OCI-LY1 (cell line): ENCODE measurements around the gene SMYD2.

Experiments used
- H2AFZ ChIP-seq: fragments of 200-600 bp; sonication (generic), shearing (Covaris generic); 2 replicates; pipeline ENCODE4 v1.6.0; 2014; ENCODE audit warnings: antibody characterized with exemption, mild to moderate bottlenecking, low read length
- H3F3A ChIP-seq: fragments of 200-600 bp; sonication (generic), shearing (Covaris generic); 2 replicates; pipeline ENCODE4 v1.6.0; 2014; ENCODE audit warnings: mild to moderate bottlenecking, antibody characterized with exemption, low read length, moderate library complexity; ENCODE audit not compliant: insufficient read depth
- H3K27ac ChIP-seq: fragments of 200-600 bp; sonication (generic); 2 replicates; pipeline ENCODE4 v1.5.1; 2014; ENCODE audit warnings: low read length, mixed run types, mild to moderate bottlenecking, low read depth; ENCODE audit not compliant: poor library complexity, severe bottlenecking
- H3K27me3 ChIP-seq: fragments of 200-600 bp; sonication (generic); 2 replicates; pipeline ENCODE4 v1.6.0; 2014; ENCODE audit warnings: antibody characterized with exemption, mild to moderate bottlenecking, low read length, moderate library complexity; ENCODE audit not compliant: insufficient read depth
- H3K36me3 ChIP-seq: fragments of 200-600 bp; sonication (generic); 2 replicates; pipeline ENCODE4 v1.6.1; 2014; ENCODE audit warnings: mild to moderate bottlenecking, antibody characterized with exemption, low read length, moderate library complexity, mixed read lengths; ENCODE audit not compliant: insufficient read depth
- H3K4me1 ChIP-seq: fragments of 200-600 bp; sonication (generic); 2 replicates; pipeline ENCODE4 v1.5.1; 2014; ENCODE audit warnings: mild to moderate bottlenecking, low read length, moderate library complexity; ENCODE audit not compliant: insufficient read depth, severe bottlenecking
- H3K4me2 ChIP-seq: fragments of 200-600 bp; sonication (generic), shearing (Covaris generic); 2 replicates; pipeline ENCODE4 v1.6.1; 2014; ENCODE audit warnings: low read length
- H3K4me3 ChIP-seq: fragments of 200-600 bp; sonication (generic); 2 replicates; pipeline ENCODE4 v1.5.1; 2014; ENCODE audit warnings: low read length, low read depth, mild to moderate bottlenecking, mixed read lengths; ENCODE audit not compliant: poor library complexity, severe bottlenecking
- H3K79me2 ChIP-seq: fragments of 200-600 bp; shearing (Covaris generic); 2 replicates; pipeline ENCODE4 v1.6.1; 2016; ENCODE audit warnings: mixed run types, low read length, mixed read lengths; ENCODE audit not compliant: insufficient read depth
- H3K9ac ChIP-seq: fragments of 200-600 bp; sonication (generic), shearing (Covaris generic); 2 replicates; pipeline ENCODE4 v1.6.1; 2014; ENCODE audit warnings: mild to moderate bottlenecking, low read length, mixed read lengths
- H3K9me2 ChIP-seq: fragments of 200-600 bp; sonication (generic), shearing (Covaris generic); 2 replicates; pipeline ENCODE4 v1.6.1; 2014; ENCODE audit warnings: low read depth, mild to moderate bottlenecking, low read length, mixed read lengths
- H3K9me3 ChIP-seq: fragments of 200-600 bp; shearing (Covaris generic); 2 replicates; pipeline ENCODE4 v1.6.1; 2014; ENCODE audit warnings: low read length, mixed read lengths
- H4K20me1 ChIP-seq: fragments of 200-600 bp; sonication (generic), shearing (Covaris generic); 2 replicates; pipeline ENCODE4 v1.6.0; 2016; ENCODE audit warnings: mild to moderate bottlenecking, low read length; ENCODE audit not compliant: insufficient read depth
- CTCF ChIP-seq: fragments of 200-600 bp; sonication (generic), shearing (Covaris generic); IDR thresholded peaks from 2 replicates; pipeline ENCODE4 v1.5.1; 2017; ENCODE audit warnings: mild to moderate bottlenecking, antibody characterized with exemption, low read length, moderate library complexity, mixed read lengths
- EZH2 ChIP-seq: fragments of 200-600 bp; sonication (generic), shearing (Covaris generic); IDR thresholded peaks from 2 replicates; pipeline ENCODE4 v1.8.0; 2017; ENCODE audit warnings: borderline replicate concordance, mixed run types, mild to moderate bottlenecking, antibody characterized with exemption, low read length, moderate library complexity, mixed read lengths

The SMYD2 gene

GRCh38 chr1:214337511-214337910 lies 56.6 kb downstream of the SMYD2 start:
- Histone ChIP-seq H3K9me3 (no peaks in the 10 kb centered on the region), H2AFZ (no peak overlapping the region), H3F3A (no peaks in the 10 kb centered on the region), H3K36me3 (no peaks in the 10 kb centered on the region), H3K79me2 (no peaks in the 10 kb centered on the region), H3K4me1 (no peaks in the 10 kb centered on the region), H3K9ac (no peak overlapping the region), H3K27me3 (no peaks in the 10 kb centered on the region), H3K27ac (no peak overlapping the region), H3K9me2 (no peaks in the 10 kb centered on the region), H3K4me2 (no peak overlapping the region), H4K20me1 (no peaks in the 10 kb centered on the region), H3K4me3 (no peak overlapping the region)
- TF ChIP-seq EZH2: no peak

- Histone ChIP-seq H3F3A (no peaks in the 10 kb centered on the region), H3K4me1 (no peaks in the 10 kb centered on the region), H3K9me2 (no peaks in the 10 kb centered on the region), H3K36me3 (no peaks in the 10 kb centered on the region), H4K20me1 (no peaks in the 10 kb centered on the region), H3K4me2 (no peak overlapping the region), H3K4me3 (no peak overlapping the region), H3K9me3 (no peaks in the 10 kb centered on the region), H3K27me3 (no peaks in the 10 kb centered on the region), H3K9ac (no peak overlapping the region), H3K27ac (no peak overlapping the region), H2AFZ (no peak overlapping the region), H3K79me2 (no peaks in the 10 kb centered on the region)
- TF ChIP-seq EZH2 (no peak), CTCF (no peak)
Observed at GRCh38 chr1:214338212-214338611, 57.3 kb downstream of the SMYD2 start.

GRCh38 chr1:214341459-214341858 lies 60.5 kb downstream of the SMYD2 start:
- H3K9me2 ChIP-seq: no peaks in the 10 kb centered on the region
- H3K79me2 ChIP-seq: no peaks in the 10 kb centered on the region
- no peaks in the 10 kb centered on the region for H4K20me1 ChIP-seq
- H3K4me1 ChIP-seq: no peaks in the 10 kb centered on the region
- peaks cover 5% of the 10 kb centered on the region for H3K9me3 ChIP-seq
- H3K27me3 ChIP-seq: no peaks in the 10 kb centered on the region
- H3F3A ChIP-seq: no peaks in the 10 kb centered on the region
- no peak for TF ChIP-seq EZH2
- TF ChIP-seq CTCF: no peak
- no peak overlapping the region for H2AFZ ChIP-seq
- no peak overlapping the region for H3K4me3 ChIP-seq
- no peak overlapping the region for H3K27ac ChIP-seq
- no peak overlapping the region for H3K9ac ChIP-seq
- no peak overlapping the region for H3K4me2 ChIP-seq
- H3K36me3 ChIP-seq: no peaks in the 10 kb centered on the region

GRCh38 chr1:214341932-214342331 lies 61.0 kb downstream of the SMYD2 start:
- Histone ChIP-seq H3K79me2 (no peaks in the 10 kb centered on the region), H3K9me2 (no peaks in the 10 kb centered on the region), H3K36me3 (no peaks in the 10 kb centered on the region), H3K27ac (no peak overlapping the region), H3F3A (no peaks in the 10 kb centered on the region), H3K27me3 (no peaks in the 10 kb centered on the region), H3K4me2 (no peak overlapping the region), H3K4me3 (no peak overlapping the region), H3K9me3 (peaks cover 5% of the 10 kb centered on the region), H4K20me1 (no peaks in the 10 kb centered on the region), H3K9ac (no peak overlapping the region), H2AFZ (no peak overlapping the region), H3K4me1 (no peaks in the 10 kb centered on the region)
- TF ChIP-seq EZH2: no peak
- no peak for TF ChIP-seq CTCF
